DMS114 treated with DMSO at 0.1 percent for 48 hours (cell line): ENCODE data around the gene TMEM100.
"Not testable (repeated sequence)": the region's sequence is repeated elsewhere in the genome, so short reads cannot be mapped to it uniquely, and the experiment has no call there.

Experiments used
- DNase-seq: peaks from one replicate; lab custom pipeline; 2025; ENCODE audit not compliant: unreplicated experiment; lab: John Stamatoyannopoulos, UW

TMEM100 gene

DNA sequence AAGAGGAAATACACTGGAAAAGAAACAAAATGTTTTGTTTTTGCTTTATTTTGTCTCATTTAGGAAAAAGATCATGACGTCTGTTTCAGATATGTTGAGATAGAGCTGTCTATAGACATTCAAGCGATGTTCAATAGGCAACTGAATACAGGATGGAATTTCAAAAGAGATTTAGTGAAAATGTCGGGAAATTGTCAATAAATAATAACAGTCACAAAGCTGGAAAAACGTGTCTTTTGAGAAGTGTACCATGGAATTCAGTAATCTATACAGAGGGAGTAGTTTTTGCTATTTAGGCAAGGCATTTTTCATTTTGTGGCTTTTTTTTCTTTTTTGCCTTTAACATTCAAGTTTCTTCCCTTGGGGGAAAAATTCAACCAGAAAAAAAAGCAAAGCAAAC lies 33.0 kb downstream of the TMEM100 start:
- no peak for DNase-seq

GRCh38 chr17:55688057-55688456 lies 34.6 kb downstream of the TMEM100 start:
- DNase-seq = no peak

DNA sequence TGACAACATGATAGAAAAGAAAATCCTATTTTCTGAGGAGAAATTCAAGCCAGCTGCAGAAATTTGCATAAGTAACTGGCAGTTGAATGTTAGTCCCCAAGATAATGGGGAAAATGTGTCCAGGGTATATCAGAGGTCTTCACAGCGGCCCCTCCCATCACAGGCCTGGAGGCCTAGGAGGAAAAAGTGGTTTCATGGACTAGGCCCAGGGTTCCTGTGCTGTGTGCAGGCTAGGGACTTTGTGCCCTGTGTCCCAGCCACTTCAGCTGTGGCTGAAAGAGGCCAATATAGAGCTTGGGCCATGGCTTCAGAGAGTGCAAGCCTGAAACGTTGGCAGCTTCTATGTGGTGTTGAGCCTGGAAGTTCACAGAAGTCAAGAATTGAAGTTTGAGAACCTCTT lies 35.6 kb downstream of the TMEM100 start:
- DNase-seq = no peak

GRCh38 chr17:55683550-55684315 lies 38.9 kb downstream of the TMEM100 start:
- no peak for DNase-seq

GRCh38 chr17:55681342-55681700 lies 41.3 kb downstream of the TMEM100 start:
- DNase-seq = no peak

DNA sequence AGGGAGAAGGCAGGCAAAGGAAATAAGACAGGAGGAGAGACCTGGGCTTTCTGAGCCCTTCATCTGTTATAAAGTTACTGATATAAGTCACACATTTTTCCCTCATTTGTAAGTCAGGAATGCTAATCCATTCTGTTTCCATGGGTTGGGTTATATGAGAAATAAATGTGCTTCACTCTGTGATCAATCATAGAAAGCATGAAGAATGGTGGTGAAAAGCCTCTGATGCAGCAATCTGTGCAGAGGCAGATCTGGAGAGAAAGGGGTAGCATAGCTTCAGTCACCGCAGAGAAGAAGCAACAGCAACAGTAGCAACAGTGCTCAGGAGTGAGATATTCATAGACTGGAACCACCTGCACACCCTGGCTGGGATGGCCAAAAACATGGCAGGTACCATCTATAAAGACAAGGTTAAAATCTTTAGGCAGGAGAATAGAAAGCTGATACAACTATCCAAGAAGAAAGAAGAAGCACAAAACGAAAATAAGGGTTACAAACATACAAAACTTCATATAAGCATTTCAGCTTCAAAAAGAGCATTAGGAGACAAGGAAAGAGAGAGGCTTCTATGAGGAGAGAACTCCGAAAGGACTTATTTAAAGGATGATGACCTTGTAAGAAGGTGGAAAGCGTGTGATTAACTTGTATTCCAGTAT lies 41.9 kb downstream of the TMEM100 start:
- DNase-seq = no peak

- DNase-seq = no peak
These were observed 45.2 kb downstream of the TMEM100 start for GRCh38 chr17:55677446-55677845.

DNA sequence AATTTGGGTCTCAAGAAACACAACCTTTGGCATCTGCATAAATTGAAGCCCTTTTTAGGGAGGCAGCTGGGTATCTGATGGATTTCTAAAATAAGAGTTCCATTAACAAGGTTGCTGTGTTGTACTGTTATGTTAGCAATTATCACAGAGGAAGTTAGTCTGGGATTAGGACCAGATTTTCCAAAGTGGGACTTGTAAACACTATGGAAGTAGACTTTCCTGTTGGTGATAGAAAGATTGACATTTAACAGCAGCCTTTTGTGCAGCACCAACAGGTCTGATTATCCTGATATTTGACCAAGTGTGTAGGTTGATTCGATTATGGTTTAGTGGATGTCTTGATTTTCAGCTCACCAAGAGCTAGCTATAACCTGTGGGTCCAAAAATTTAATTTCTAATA lies 46.4 kb downstream of the TMEM100 start:
- no peak for DNase-seq

GRCh38 chr17:55673743-55674506 lies 48.7 kb downstream of the TMEM100 start:
- no peak for DNase-seq

GRCh38 chr17:55672585-55673501 lies 49.8 kb downstream of the TMEM100 start:
- no peak for DNase-seq

- DNase-seq = not testable (repeated sequence)
These were observed 50.7 kb downstream of the TMEM100 start for GRCh38 chr17:55672010-55672409.
